CD1c-positive myeloid dendritic cell (primary cell): ENCODE results near the gene MORF4L1.

Source experiments
- DNase-seq: peaks from one replicate; pipeline ENCODE4 v3.0.0-alpha.2; 2016; ENCODE audit errors: extremely low spot score

MORF4L1 gene

GRCh38 chr15:78946493-78946892 lies 73.8 kb downstream of the MORF4L1 start:
- no peak for DNase-seq

GRCh38 chr15:78947506-78947905 lies 74.8 kb downstream of the MORF4L1 start:
- no peak for DNase-seq
